Glutamatergic neuron (in vitro differentiated cells): ENCODE results near the gene PLEKHO1. TPM values are rescaled to one million over a fixed set of nuclear protein-coding genes. Genes with fewer than 3 reads are reported as not detected.

Source experiments
- DNase-seq: peaks from one replicate; pipeline ENCODE4 v3.0.0; 2022
- H3K27ac Mint-ChIP-seq: one replicate; pipeline ENCODE4 v1.8.0; 2020; ENCODE audit warnings: mild to moderate bottlenecking, mixed read lengths, inconsistent platforms; ENCODE audit not compliant: unreplicated experiment
- H3K27me3 Mint-ChIP-seq: one replicate; pipeline ENCODE4 v1.8.0; 2020; ENCODE audit warnings: mild to moderate bottlenecking, moderate library complexity, mixed read lengths, inconsistent platforms; ENCODE audit not compliant: unreplicated experiment
- H3K36me3 Mint-ChIP-seq: one replicate; pipeline ENCODE4 v1.8.0; 2020; ENCODE audit warnings: mild to moderate bottlenecking, mixed read lengths, inconsistent platforms; ENCODE audit not compliant: unreplicated experiment
- H3K4me1 Mint-ChIP-seq: one replicate; pipeline ENCODE4 v1.8.0; 2020; ENCODE audit warnings: mild to moderate bottlenecking, low read depth, mixed read lengths, inconsistent platforms; ENCODE audit not compliant: unreplicated experiment
- H3K4me3 Mint-ChIP-seq: one replicate; pipeline ENCODE4 v1.8.0; 2020; ENCODE audit warnings: mild to moderate bottlenecking, mixed read lengths, inconsistent platforms; ENCODE audit not compliant: unreplicated experiment
- H3K9me3 Mint-ChIP-seq: one replicate; pipeline ENCODE4 v1.8.0; 2020; ENCODE audit warnings: mild to moderate bottlenecking, moderate library complexity, mixed read lengths, inconsistent platforms; ENCODE audit not compliant: unreplicated experiment
- total RNA-seq: library from RNA; stranded (reverse); fragmentation: NEBNext Ultra II Directional; extraction: Animal tissue kit (Norgen Biotek cat#: 25700); gene quantifications from one replicate; pipeline ENCODE4 v1.2.1, GENCODE V29; 2021; ENCODE audit not compliant: unreplicated experiment
- TF ChIP-seq, protein P1 (sequence below): fragments of 200-600 bp; sonication (generic); IDR thresholded peaks from one replicate; pipeline ENCODE4 v1.5.0; 2021; ENCODE audit not compliant: partially characterized antibody, unreplicated experiment

PLEKHO1 gene
- total RNA-seq, 1 donor from 2014 or later, result 142 TPM

- Mint-ChIP-seq H3K4me3 (no peak overlapping the region), H3K9me3 (no peaks in the 10 kb centered on the region), H3K27ac (no peak overlapping the region), H3K4me1 (no peaks in the 10 kb centered on the region), H3K36me3 (peaks cover 38% of the 10 kb centered on the region), H3K27me3 (no peaks in the 10 kb centered on the region)
- no peak for DNase-seq
- TF ChIP-seq, protein P1, sequence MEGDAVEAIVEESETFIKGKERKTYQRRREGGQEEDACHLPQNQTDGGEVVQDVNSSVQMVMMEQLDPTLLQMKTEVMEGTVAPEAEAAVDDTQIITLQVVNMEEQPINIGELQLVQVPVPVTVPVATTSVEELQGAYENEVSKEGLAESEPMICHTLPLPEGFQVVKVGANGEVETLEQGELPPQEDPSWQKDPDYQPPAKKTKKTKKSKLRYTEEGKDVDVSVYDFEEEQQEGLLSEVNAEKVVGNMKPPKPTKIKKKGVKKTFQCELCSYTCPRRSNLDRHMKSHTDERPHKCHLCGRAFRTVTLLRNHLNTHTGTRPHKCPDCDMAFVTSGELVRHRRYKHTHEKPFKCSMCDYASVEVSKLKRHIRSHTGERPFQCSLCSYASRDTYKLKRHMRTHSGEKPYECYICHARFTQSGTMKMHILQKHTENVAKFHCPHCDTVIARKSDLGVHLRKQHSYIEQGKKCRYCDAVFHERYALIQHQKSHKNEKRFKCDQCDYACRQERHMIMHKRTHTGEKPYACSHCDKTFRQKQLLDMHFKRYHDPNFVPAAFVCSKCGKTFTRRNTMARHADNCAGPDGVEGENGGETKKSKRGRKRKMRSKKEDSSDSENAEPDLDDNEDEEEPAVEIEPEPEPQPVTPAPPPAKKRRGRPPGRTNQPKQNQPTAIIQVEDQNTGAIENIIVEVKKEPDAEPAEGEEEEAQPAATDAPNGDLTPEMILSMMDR, result no peak
Measured at GRCh38 chr1:150110116-150110515, 39.6 kb upstream of the PLEKHO1 start.

DNA sequence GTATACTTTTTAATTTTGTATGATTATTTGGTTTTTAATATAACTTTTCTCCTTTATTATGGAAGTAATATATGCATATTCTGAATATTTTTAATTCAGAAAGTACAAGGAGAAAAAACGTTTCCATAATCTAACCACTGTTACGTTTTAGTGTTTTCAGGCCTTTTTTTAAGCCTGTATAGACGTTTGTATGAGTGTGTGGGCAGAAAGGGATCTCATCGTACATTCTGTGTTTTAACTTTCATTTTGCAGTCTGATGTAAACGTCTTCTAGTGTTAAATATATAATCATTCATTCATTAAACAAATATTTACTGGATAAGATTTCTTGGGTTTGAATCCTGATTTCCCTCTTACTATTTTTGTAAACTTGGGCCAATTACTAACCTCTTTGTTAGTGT lies 38.0 kb upstream of the PLEKHO1 start:
- no peak overlapping the region for H3K27ac Mint-ChIP-seq
- H3K27me3 Mint-ChIP-seq, result no peaks in the 10 kb centered on the region
- H3K4me1 Mint-ChIP-seq, result no peaks in the 10 kb centered on the region
- no peak overlapping the region for H3K4me3 Mint-ChIP-seq
- TF ChIP-seq, protein P1, result no peak
- no peak for DNase-seq
- H3K9me3 Mint-ChIP-seq, result peaks cover 2% of the 10 kb centered on the region
- peaks cover 27% of the 10 kb centered on the region for H3K36me3 Mint-ChIP-seq

DNA sequence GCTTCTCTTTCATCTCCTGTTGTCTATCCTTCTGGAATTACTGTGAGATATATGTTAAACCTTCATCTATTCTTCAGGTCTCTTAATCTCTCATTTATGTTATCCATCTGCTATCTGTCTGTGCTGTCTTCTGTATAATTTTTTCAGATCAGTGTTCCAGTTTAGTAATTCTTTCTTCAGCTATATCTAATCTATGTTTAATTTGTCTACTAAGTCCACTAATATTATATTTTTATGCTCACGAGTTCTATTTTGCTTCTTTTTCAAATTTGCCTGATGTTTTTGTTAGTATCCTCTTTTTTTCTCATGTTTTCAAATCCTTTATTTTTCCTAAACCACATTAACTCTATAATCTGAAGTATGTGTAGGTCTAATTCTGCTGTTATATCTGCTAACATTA lies 34.6 kb upstream of the PLEKHO1 start:
- TF ChIP-seq, protein P1, result no peak
- no peak for DNase-seq
- Mint-ChIP-seq H3K36me3 (peaks cover 19% of the 10 kb centered on the region), H3K9me3 (peaks cover 2% of the 10 kb centered on the region), H3K4me3 (no peak overlapping the region), H3K27me3 (no peaks in the 10 kb centered on the region), H3K27ac (no peak overlapping the region), H3K4me1 (no peaks in the 10 kb centered on the region)

GRCh38 chr1:150118716-150119115 lies 31.0 kb upstream of the PLEKHO1 start:
- Mint-ChIP-seq H3K36me3 (peaks cover 14% of the 10 kb centered on the region), H3K4me1 (no peaks in the 10 kb centered on the region), H3K9me3 (peaks cover 2% of the 10 kb centered on the region), H3K27ac (no peak overlapping the region), H3K27me3 (no peaks in the 10 kb centered on the region), H3K4me3 (no peak overlapping the region)
- TF ChIP-seq, protein P1, result no peak
- no peak for DNase-seq

- Mint-ChIP-seq H3K36me3 (no peaks in the 10 kb centered on the region), H3K4me3 (no peak overlapping the region), H3K27ac (no peak overlapping the region), H3K9me3 (no peaks in the 10 kb centered on the region), H3K27me3 (no peaks in the 10 kb centered on the region), H3K4me1 (no peaks in the 10 kb centered on the region)
- no peak for DNase-seq
- TF ChIP-seq, protein P1, result no peak
Measured at GRCh38 chr1:150121236-150121862, 28.4 kb upstream of the PLEKHO1 start.
